Kidney (tissue), 14 donors: ENCODE results near the gene PRKCE. TPM values are rescaled to one million over a fixed set of nuclear protein-coding genes. Genes with fewer than 3 reads are reported as not detected.

Source experiments
- DNase-seq, 5 donors: peaks; one replicate each; pipeline ENCODE4 v3.0.0-alpha.2; 2013 to 2020
- FAIRE-seq: peaks from 2 replicates; lab custom pipeline; 2012; peaks lifted over from hg19 to GRCh38; lab: Jason Lieb, UNC
- H3K27ac ChIP-seq, 2 donors: one replicate each; pipeline ENCODE4 v1.7.0; 2013; ENCODE audit warnings: low read depth in 2 of 2, low read length in 2 of 2, inconsistent platforms in 1 of 2
- H3K27me3 ChIP-seq: one replicate; pipeline ENCODE4 v1.7.1; 2013; ENCODE audit warnings: low read length, inconsistent platforms; ENCODE audit not compliant: control insufficient read depth, insufficient read depth
- H3K36me3 ChIP-seq, 3 donors: one replicate each; pipeline versions ENCODE4 v1.7.0 to v1.7.1; 2013; ENCODE audit warnings: low read length in 3 of 3, control low read depth in 1 of 3, inconsistent platforms in 1 of 3; ENCODE audit not compliant: insufficient read depth in 3 of 3, control insufficient read depth in 2 of 3
- H3K4me1 ChIP-seq, 3 donors: one replicate each; pipeline versions ENCODE4 v1.7.0 to v1.7.1; 2013; ENCODE audit warnings: low read length in 3 of 3, inconsistent platforms in 1 of 3, low read depth in 1 of 3; ENCODE audit not compliant: control insufficient read depth in 2 of 3, insufficient read depth in 2 of 3
- H3K4me3 ChIP-seq, 3 donors: one replicate each; pipeline versions ENCODE4 v1.7.0 to v1.8.1; 2013; ENCODE audit warnings: low read length in 3 of 3, control low read depth in 1 of 3, inconsistent platforms in 1 of 3
- H3K9ac ChIP-seq, 3 donors: one replicate each; pipeline versions ENCODE4 v1.7.0 to v1.7.1; 2013; ENCODE audit warnings: low read length in 3 of 3, control low read depth in 1 of 3, inconsistent platforms in 1 of 3
- H3K9me3 ChIP-seq, 3 donors: one replicate each; pipeline versions ENCODE4 v1.7.0 to v1.7.1; 2013; ENCODE audit warnings: low read length in 3 of 3, control low read depth in 1 of 3, inconsistent platforms in 1 of 3; ENCODE audit not compliant: control insufficient read depth in 2 of 3, insufficient read depth in 1 of 3
- CTCF ChIP-seq: IDR thresholded peaks from 3 replicates; pipeline ENCODE4 v1.5.1; 2012; ENCODE audit warnings: mild to moderate bottlenecking, moderate library complexity, borderline replicate concordance; ENCODE audit not compliant: insufficient read depth; ENCODE audit errors: extremely low read depth
- intact Hi-C: fragments of 100-400 bp; cut with DNase I; formaldehyde crosslinking; loops from one replicate; pipeline ENCODE4 v1.11.1; 2022
- polyA plus RNA-seq: library from polyadenylated mRNA; stranded (reverse); fragments of 350-450 nt; fragmentation: Illumina TruSeq; extraction: RNeasy Lipid Tissue Mini Kit (QIAGEN cat#74804); gene quantifications from one replicate; pipeline ENCODE4 v1.2.3, GENCODE V29; 2014; ENCODE audit warnings: low read depth, low replicate concordance; ENCODE audit not compliant: insufficient read depth
- total RNA-seq: library from RNA; stranded (reverse); fragmentation: NEBNext Ultra II Directional; extraction: Animal tissue kit (Norgen Biotek cat#: 25700); gene quantifications from one replicate; pipeline ENCODE4 v1.2.1, GENCODE V29; 2021
- donor health status: control.
- donor health status: control.
- donor health status: control.
- donor health status: control.
- donor health status: control.
- donor health status: DM: yes; HTN: yes; CAD: no.
- donor health status: Normal renal cell carcinoma (clear cell type).

PRKCE gene
- total and polyA plus RNA-seq, 2 donors from 2014 or later: 11.1 to 27.3 TPM

- no peaks in the 10 kb centered on the region for H3K27me3 ChIP-seq
- DNase-seq: no peak
- H3K4me1 ChIP-seq: peaks cover 0 to 4% (median 0%) of the 10 kb centered on the region in 3 donors
- no peak overlapping the region for H3K9ac ChIP-seq
- H3K36me3 ChIP-seq: no peaks in the 10 kb centered on the region
- no peak overlapping the region for H3K4me3 ChIP-seq
- no peak overlapping the region for H3K27ac ChIP-seq
- intact Hi-C loops: no loop called here
- no peak for FAIRE-seq
- H3K9me3 ChIP-seq: no peaks in the 10 kb centered on the region
- TF ChIP-seq CTCF: no peak
Observed at GRCh38 chr2:45839508-45840251, 188.2 kb downstream of the PRKCE start.

- Histone ChIP-seq H3K27me3 (no peaks in the 10 kb centered on the region), H3K9ac (no peak overlapping the region), H3K4me1 (peaks cover 0 to 4% (median 0%) of the 10 kb centered on the region in 3 donors), H3K4me3 (no peak overlapping the region), H3K36me3 (no peaks in the 10 kb centered on the region), H3K27ac (no peak overlapping the region), H3K9me3 (no peaks in the 10 kb centered on the region)
- TF ChIP-seq CTCF: no peak
- intact Hi-C loops: no loop called here
- FAIRE-seq: no peak
- no peak for DNase-seq
Observed at GRCh38 chr2:45840481-45840880, 189.0 kb downstream of the PRKCE start.

- DNase-seq: no peak
- Histone ChIP-seq H3K36me3 (no peaks in the 10 kb centered on the region), H3K4me3 (no peak overlapping the region), H3K9me3 (no peaks in the 10 kb centered on the region), H3K4me1 (peaks cover 0 to 4% (median 0%) of the 10 kb centered on the region in 3 donors), H3K27me3 (no peaks in the 10 kb centered on the region), H3K27ac (no peak overlapping the region), H3K9ac (no peak overlapping the region)
- TF ChIP-seq CTCF: no peak
- FAIRE-seq: no peak
- intact Hi-C loops: no loop called here
Observed at GRCh38 chr2:45841752-45842407, 190.4 kb downstream of the PRKCE start.
